HepG2 (cell line): ENCODE results near the gene RBM12. TPM values are rescaled to one million over a fixed set of nuclear protein-coding genes. Genes with fewer than 3 reads are reported as not detected.

Experiments
- CHCHD3 ChIP-seq: sonication (generic); formaldehyde crosslinking; IDR thresholded peaks from 2 replicates; pipeline ENCODE4 v1.8.0; 2022; ENCODE audit warnings: mild to moderate bottlenecking, missing genetic modification reagents, moderate library complexity
- MEF2D ChIP-seq: sonication (generic); formaldehyde crosslinking; IDR thresholded peaks from 2 replicates; pipeline ENCODE4 v1.5.1; 2020; ENCODE audit warnings: mild to moderate bottlenecking, missing genetic modification reagents
- MLLT10 ChIP-seq: sonication (generic); formaldehyde crosslinking; IDR thresholded peaks from 2 replicates; pipeline ENCODE4 v1.4.0; 2020; ENCODE audit warnings: missing genetic modification reagents
- NAIF1 ChIP-seq: sonication (generic); formaldehyde crosslinking; IDR thresholded peaks from 2 replicates; pipeline ENCODE4 v1.5.0; 2020; ENCODE audit warnings: mild to moderate bottlenecking, missing genetic modification reagents, borderline replicate concordance
- NR2C2 ChIP-seq: sonication (generic); formaldehyde crosslinking; IDR thresholded peaks from 2 replicates; pipeline ENCODE4 v1.4.0; 2020; ENCODE audit warnings: missing genetic modification reagents, mild to moderate bottlenecking, moderate library complexity, borderline replicate concordance
- PRMT3 ChIP-seq: sonication (generic); formaldehyde crosslinking; IDR thresholded peaks from 2 replicates; pipeline ENCODE4 v1.8.1; 2022; ENCODE audit warnings: low read depth, mild to moderate bottlenecking, moderate library complexity, missing genetic modification reagents, borderline replicate concordance
- RORA ChIP-seq: sonication (generic); formaldehyde crosslinking; IDR thresholded peaks from 2 replicates; pipeline ENCODE4 v1.5.0; 2020; ENCODE audit warnings: mild to moderate bottlenecking, missing genetic modification reagents, moderate library complexity
- SP5 ChIP-seq: IDR thresholded peaks from 2 replicates; pipeline ENCODE4 v1.6.1; 2016; ENCODE audit warnings: low read depth, borderline replicate concordance
- ZFP90 ChIP-seq: sonication (generic); formaldehyde crosslinking; IDR thresholded peaks from 2 replicates; pipeline ENCODE4 v1.8.0; 2022; ENCODE audit warnings: missing genetic modification reagents, mild to moderate bottlenecking, inconsistent platforms, borderline replicate concordance
- ZNF446 ChIP-seq: sonication (generic); formaldehyde crosslinking; IDR thresholded peaks from 2 replicates; pipeline ENCODE4 v1.5.0; 2020; ENCODE audit warnings: mild to moderate bottlenecking, missing genetic modification reagents
- ZNF567 ChIP-seq: sonication (generic); formaldehyde crosslinking; IDR thresholded peaks from 2 replicates; pipeline ENCODE4 v1.8.1; 2023; ENCODE audit warnings: mild to moderate bottlenecking, missing genetic modification reagents, borderline replicate concordance
- ZNF598 ChIP-seq: sonication (generic); formaldehyde crosslinking; IDR thresholded peaks from 2 replicates; pipeline ENCODE4 v1.5.1; 2020; ENCODE audit warnings: mild to moderate bottlenecking, missing genetic modification reagents, borderline replicate concordance
- ZNF607 ChIP-seq: sonication (generic); formaldehyde crosslinking; IDR thresholded peaks from 2 replicates; pipeline ENCODE4 v1.5.1; 2020; ENCODE audit warnings: missing genetic modification reagents, mild to moderate bottlenecking, borderline replicate concordance
- ZNF660 ChIP-seq: sonication (generic); formaldehyde crosslinking; IDR thresholded peaks from 2 replicates; pipeline ENCODE4 v1.5.1; 2020; ENCODE audit warnings: mild to moderate bottlenecking, low read depth, missing genetic modification reagents, borderline replicate concordance
- ZNF746 ChIP-seq: sonication (generic); formaldehyde crosslinking; IDR thresholded peaks from 2 replicates; pipeline ENCODE4 v1.8.0; 2022; ENCODE audit warnings: mild to moderate bottlenecking, missing genetic modification reagents
- ZNF75D ChIP-seq: sonication (generic); formaldehyde crosslinking; IDR thresholded peaks from 2 replicates; pipeline ENCODE4 v1.8.1; 2023; ENCODE audit warnings: missing genetic modification reagents, mild to moderate bottlenecking, borderline replicate concordance
- ZNF816 ChIP-seq: sonication (generic); formaldehyde crosslinking; IDR thresholded peaks from 2 replicates; pipeline ENCODE4 v1.8.0; 2022; ENCODE audit warnings: missing genetic modification reagents, mild to moderate bottlenecking, borderline replicate concordance
- polyA plus RNA-seq, 8 experiments: library from polyadenylated mRNA; depleted of rRNA in 3 of 8; stranded (reverse) in 7 of 8; unstranded in 1 of 8; fragments of >200 nt; fragmentation: Illumina TruSeq in 4 of 8; extraction: Trizol in 4 of 8; gene quantifications; 2 replicates each; pipeline versions ENCODE4 v1.2.1 to v1.2.3, GENCODE V29; 2011 to 2016; ENCODE audit warnings: low read depth in 4 of 8, missing spikeins in 1 of 8, mixed read lengths in 1 of 8; ENCODE audit not compliant: insufficient read depth in 1 of 8
- total RNA-seq, 5 experiments: library from RNA; depleted of rRNA; stranded (reverse); fragments of >200 nt; fragmentation: Illumina TruSeq; extraction: Trizol; gene quantifications; 2 replicates each; pipeline ENCODE4 v1.2.3, GENCODE V29; 2016; ENCODE audit warnings: low read depth in 1 of 5
- TF ChIP-seq, protein P1 (sequence below): sonication (generic); formaldehyde crosslinking; IDR thresholded peaks from 2 replicates; pipeline ENCODE4 v1.5.1; 2020; ENCODE audit warnings: missing genetic modification reagents, mild to moderate bottlenecking, borderline replicate concordance
- TF ChIP-seq, protein P2 (sequence below): sonication (generic); formaldehyde crosslinking; IDR thresholded peaks from 2 replicates; pipeline ENCODE4 v1.4.0; 2020; ENCODE audit warnings: low read depth, mild to moderate bottlenecking, missing genetic modification reagents
- TF ChIP-seq, protein P3 (sequence below): IDR thresholded peaks from 2 replicates; pipeline ENCODE4 v1.6.1; 2016; ENCODE audit warnings: control low read depth
- TF ChIP-seq, protein P4 (sequence below): IDR thresholded peaks from 2 replicates; pipeline ENCODE4 v1.6.1; 2016; ENCODE audit warnings: low read depth, control low read depth

RBM12 gene
- total and polyA plus RNA-seq, 2 of the 13 experiments (the other 11 are each of a cell fraction or from before 2014, with no cell fraction given), result 97.9 to 104 TPM

DNA sequence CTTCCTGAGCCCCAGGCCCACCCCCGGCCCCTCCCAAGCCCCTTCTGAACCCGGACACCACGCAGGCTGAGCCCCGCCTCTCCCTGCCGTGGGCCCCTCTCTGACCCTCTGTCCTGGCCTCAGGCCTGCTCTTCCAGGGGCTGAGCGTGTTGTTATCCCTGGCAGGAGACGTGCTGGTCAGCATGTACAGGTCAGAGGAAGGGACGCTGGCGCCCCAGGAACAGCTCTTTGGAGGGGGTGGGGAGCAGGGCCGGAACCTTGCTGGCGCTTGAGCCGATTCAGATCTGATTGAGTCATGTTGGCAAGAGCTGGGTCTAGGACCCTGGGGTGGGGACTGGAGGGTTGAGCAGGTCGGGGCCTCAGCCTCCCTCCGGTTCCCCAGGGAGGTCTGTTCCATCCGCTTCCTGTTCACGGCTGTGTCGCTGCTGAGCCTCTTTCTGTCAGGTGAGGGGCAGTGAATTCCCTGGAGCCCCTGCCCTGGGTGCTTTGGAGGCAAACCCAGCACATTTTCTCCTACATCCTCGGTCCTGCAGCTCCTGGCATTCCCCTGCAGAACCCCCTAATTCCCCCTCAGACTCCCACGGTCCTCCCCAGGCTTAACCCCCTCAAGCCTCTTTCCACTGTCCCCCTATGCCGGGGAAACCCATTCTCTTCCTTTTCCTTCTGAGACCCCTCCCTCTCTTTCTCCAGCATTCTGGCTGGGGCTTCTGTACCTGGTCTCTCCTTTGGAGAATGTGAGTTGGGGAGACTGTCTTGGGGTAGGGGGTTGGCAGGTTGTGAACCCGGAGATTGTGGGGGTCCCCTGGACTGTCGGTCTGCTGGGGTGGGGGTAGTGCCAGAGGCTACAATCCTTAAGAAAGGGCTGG lies 47.1 kb downstream of the RBM12 start (continued):
- TF ChIP-seq ZNF660 (CRISPR knock-in tag) (no peak), RORA (CRISPR knock-in tag) (no peak), ZNF816 (0 out of 2 replicates have a peak, but pooled peaks have one; percentile 81), ZNF446 (0 out of 2 replicates have a peak, but pooled peaks have one; percentile 18), NAIF1 (CRISPR knock-in tag) (no peak; the same call in 1 of the 2 replicates), MLLT10 (CRISPR knock-in tag) (no peak), ZFP90 (CRISPR knock-in tag) (no peak), SP5 (peak; percentile 92), CHCHD3 (no peak), MEF2D (CRISPR knock-in tag) (peak; percentile 92), ZNF567 (CRISPR knock-in tag) (0 out of 2 replicates have a peak, but pooled peaks have one; percentile 79), PRMT3 (CRISPR knock-in tag) (0 out of 2 replicates have a peak, but pooled peaks have one; percentile 28), ZNF75D (CRISPR knock-in tag) (no peak), ZNF746 (CRISPR knock-in tag) (no peak; the same call in 1 of the 2 replicates), NR2C2 (CRISPR knock-in tag) (no peak), ZNF607 (CRISPR knock-in tag) (no peak; the same call in 1 of the 2 replicates), ZNF598 (CRISPR knock-in tag) (0 out of 2 replicates have a peak, but pooled peaks have one; percentile 26)
- TF ChIP-seq, protein P1, sequence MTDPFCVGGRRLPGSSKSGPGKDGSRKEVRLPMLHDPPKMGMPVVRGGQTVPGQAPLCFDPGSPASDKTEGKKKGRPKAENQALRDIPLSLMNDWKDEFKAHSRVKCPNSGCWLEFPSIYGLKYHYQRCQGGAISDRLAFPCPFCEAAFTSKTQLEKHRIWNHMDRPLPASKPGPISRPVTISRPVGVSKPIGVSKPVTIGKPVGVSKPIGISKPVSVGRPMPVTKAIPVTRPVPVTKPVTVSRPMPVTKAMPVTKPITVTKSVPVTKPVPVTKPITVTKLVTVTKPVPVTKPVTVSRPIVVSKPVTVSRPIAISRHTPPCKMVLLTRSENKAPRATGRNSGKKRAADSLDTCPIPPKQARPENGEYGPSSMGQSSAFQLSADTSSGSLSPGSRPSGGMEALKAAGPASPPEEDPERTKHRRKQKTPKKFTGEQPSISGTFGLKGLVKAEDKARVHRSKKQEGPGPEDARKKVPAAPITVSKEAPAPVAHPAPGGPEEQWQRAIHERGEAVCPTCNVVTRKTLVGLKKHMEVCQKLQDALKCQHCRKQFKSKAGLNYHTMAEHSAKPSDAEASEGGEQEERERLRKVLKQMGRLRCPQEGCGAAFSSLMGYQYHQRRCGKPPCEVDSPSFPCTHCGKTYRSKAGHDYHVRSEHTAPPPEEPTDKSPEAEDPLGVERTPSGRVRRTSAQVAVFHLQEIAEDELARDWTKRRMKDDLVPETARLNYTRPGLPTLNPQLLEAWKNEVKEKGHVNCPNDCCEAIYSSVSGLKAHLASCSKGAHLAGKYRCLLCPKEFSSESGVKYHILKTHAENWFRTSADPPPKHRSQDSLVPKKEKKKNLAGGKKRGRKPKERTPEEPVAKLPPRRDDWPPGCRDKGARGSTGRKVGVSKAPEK (CRISPR knock-in tag), result no peak
- TF ChIP-seq, protein P2, sequence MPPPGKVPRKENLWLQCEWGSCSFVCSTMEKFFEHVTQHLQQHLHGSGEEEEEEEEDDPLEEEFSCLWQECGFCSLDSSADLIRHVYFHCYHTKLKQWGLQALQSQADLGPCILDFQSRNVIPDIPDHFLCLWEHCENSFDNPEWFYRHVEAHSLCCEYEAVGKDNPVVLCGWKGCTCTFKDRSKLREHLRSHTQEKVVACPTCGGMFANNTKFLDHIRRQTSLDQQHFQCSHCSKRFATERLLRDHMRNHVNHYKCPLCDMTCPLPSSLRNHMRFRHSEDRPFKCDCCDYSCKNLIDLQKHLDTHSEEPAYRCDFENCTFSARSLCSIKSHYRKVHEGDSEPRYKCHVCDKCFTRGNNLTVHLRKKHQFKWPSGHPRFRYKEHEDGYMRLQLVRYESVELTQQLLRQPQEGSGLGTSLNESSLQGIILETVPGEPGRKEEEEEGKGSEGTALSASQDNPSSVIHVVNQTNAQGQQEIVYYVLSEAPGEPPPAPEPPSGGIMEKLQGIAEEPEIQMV (CRISPR knock-in tag), result no peak
- TF ChIP-seq, protein P3, sequence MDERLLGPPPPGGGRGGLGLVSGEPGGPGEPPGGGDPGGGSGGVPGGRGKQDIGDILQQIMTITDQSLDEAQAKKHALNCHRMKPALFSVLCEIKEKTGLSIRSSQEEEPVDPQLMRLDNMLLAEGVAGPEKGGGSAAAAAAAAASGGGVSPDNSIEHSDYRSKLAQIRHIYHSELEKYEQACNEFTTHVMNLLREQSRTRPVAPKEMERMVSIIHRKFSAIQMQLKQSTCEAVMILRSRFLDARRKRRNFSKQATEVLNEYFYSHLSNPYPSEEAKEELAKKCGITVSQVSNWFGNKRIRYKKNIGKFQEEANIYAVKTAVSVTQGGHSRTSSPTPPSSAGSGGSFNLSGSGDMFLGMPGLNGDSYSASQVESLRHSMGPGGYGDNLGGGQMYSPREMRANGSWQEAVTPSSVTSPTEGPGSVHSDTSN (CRISPR knock-in tag), result no peak
- TF ChIP-seq, protein P4, sequence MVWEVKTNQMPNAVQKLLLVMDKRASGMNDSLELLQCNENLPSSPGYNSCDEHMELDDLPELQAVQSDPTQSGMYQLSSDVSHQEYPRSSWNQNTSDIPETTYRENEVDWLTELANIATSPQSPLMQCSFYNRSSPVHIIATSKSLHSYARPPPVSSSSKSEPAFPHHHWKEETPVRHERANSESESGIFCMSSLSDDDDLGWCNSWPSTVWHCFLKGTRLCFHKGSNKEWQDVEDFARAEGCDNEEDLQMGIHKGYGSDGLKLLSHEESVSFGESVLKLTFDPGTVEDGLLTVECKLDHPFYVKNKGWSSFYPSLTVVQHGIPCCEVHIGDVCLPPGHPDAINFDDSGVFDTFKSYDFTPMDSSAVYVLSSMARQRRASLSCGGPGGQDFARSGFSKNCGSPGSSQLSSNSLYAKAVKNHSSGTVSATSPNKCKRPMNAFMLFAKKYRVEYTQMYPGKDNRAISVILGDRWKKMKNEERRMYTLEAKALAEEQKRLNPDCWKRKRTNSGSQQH, result peak; percentile 55; the same call in 1 of the 2 replicates
